Ammon's horn (tissue), 1 donor: ENCODE measurements around the gene ANKRD33B.
"Not testable (repeated sequence)": the region's sequence is repeated elsewhere in the genome, so short reads cannot be mapped to it uniquely, and the experiment has no call there.

Experiments used
- DNase-seq: peaks from one replicate; pipeline ENCODE4 v3.0.0-alpha.2; 2016; ENCODE audit warnings: low spot score

Gene ANKRD33B

GRCh38 chr5:10636363-10637142 lies 72.7 kb downstream of the ANKRD33B start:
- DNase-seq: no peak

DNA sequence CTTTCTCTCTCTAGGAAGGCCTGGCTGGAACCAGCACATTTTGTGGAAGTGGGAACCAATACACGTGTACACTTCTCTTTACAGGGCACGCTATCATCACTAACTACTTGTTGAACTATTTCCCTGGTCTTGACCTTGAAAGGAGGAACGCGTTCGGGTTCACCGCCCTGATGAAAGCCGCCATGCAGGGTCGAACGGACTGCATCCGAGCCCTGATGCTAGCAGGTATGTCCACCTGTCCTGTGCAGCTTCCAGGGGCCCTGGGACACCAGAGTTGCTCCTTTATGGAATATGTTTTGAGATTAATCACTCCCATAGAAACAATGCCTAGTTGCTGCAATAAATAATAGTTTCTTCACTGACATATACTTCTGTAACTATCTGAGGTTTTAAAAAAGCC lies 74.1 kb downstream of the ANKRD33B start:
- no peak for DNase-seq

DNA sequence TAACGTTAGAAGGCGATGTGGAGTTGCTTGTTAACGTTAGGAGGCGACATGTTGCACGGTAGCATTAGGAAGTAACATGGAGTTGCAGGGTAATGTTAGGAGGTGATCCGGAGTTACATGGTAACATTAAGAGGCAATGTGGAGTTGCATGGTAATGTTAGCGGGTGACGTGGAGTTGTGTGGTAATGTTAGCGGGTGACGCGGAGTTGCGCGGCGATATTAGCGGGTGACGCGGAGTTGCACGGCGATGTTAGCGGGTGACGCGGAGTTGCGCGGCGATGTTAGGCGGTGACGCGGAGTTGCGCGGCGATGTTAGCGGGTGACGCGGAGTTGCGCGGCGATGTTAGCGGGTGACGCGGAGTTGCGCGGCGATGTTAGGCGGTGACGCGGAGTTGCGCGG lies 74.9 kb downstream of the ANKRD33B start:
- not testable (repeated sequence) for DNase-seq

DNA sequence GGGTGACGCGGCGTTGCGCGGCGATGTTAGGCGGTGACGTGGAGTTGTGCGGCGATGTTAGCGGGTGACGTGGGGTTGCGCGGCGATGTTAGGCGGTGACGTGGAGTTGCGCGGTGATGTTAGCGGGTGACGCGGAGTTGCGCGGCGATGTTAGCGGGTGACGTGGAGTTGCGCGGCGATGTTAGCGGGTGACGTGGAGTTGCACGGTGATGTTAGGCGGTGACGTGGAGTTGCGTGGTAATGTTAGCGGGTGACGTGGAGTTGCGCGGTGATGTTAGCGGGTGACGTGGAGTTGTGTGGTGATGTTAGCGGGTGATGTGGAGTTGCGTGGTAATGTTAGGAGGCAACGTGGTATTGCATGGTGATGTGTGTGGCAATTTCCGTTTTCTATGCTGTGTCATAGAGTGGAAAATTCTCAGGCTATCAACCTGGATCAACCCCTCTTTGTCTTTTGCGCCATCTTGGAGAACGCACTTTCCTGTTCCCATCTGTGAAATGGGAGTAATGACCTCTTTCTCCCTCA lies 76.0 kb downstream of the ANKRD33B start:
- no peak for DNase-seq

- no peak for DNase-seq
Observed at GRCh38 chr5:10642367-10642766, 78.5 kb downstream of the ANKRD33B start.

DNA sequence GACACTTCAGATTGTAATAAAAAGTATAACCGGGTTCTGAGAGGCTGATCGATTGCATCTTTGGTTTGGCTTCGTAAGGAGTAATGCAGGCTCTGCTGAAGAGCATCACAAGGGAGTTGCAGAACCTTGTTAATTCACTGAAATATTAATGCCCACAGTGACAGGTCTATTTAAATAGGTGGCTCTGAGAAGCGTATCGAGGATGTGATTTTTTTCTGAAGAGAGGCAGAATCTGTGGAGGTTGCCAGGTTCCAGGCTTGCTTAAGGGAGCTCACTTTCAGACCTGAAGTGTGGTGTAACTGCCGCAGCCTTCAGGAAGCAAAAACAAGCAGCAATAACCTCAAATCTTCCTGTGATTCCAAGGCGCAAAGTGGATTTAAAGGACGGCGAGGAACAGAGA lies 80.3 kb downstream of the ANKRD33B start:
- DNase-seq: no peak

DNA sequence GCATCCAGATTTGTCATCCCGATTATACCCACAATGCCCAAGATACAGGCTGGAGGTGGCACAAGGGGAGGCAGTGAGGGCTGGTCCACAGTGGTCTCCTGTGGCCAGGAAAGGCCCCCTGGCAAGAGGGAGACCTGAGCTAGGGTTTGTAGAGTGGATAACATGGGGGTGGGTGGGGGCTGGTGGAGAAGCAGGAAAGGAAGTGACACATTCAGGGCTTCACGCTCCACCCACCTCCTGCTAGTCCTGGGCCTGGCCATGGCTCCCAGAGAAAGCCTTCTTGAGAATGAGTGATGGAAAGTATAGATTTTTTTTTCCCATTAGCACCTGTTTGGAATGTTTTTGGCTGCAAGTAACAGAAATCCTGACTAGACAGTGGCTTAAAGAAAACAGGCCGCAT lies 81.3 kb downstream of the ANKRD33B start:
- no peak for DNase-seq

DNA sequence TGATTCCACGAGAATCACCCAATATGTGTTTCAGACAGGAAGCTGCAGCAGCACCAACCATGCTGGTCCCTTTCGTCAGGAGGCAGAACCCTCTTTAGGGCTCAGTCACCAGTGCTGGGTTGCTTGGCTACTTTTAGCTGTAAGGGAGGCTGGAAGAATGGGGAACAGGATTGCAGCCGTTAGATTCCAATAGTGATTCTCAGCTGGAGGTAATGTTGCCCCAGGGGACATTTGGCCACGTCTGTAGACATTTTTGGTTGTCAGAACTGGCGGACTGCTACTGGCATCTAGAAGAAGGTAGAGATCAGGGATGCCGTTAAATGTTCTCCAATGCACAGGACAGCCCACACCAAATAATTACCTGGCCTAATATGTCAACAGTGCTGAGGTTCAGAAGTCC lies 81.8 kb downstream of the ANKRD33B start:
- DNase-seq: no peak

DNA sequence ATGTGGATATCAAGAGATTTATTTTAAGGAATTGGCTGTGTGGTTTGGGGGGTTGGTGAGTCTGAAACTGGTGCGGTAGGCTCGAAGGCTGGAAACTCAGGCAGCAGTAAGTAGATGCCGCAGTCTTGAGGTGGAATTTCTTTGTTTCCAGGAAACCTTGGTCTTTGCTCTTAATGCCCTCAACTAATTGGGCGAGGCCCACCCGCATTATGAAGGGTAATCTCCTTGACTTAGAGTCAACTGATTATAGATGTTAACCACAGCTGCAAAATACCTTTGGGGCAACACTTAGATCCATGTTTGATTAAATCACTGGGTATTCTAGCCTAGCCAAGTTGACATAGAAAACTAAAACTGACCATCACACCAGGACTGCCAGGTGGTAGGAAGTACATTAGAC lies 83.8 kb downstream of the ANKRD33B start:
- no peak for DNase-seq

DNA sequence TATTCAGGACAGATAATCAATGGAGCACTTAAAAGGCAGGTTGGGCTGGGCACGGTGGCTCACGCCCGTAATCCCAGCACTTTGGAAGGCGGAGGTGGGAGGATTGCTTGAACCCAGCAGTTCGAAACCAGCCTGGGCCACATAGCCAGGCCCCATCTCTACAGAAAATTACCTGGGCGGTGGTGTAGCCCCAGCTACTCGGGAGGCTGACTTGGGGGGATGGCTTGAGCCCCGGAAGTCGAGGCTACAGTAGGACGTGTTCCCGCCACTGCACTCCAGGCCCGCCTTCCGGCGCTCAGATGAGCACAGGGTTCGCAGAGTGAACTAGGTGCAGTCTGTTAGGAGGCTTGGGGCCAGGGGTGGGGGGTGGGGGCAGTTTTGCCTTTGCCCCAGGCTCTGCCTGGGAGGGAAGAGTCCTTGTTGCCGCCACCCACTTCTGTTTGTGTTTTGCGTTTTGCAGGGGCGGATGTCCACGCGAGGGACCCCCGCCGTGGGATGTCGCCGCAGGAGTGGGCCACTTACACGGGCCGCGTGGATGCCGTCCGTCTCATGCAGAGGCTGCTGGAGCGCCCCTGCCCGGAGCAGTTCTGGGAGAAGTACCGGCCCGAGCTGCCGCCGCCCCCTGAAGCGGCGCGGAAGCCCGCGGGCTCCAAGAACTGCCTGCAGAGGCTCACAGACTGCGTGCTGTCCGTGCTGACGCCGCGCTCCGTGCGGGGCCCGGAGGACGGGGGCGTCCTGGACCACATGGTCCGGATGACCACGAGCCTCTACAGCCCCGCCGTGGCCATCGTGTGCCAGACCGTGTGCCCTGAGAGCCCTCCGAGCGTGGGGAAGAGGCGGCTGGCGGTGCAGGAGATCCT lies 85.2 kb downstream of the ANKRD33B start:
- no peak for DNase-seq

DNA sequence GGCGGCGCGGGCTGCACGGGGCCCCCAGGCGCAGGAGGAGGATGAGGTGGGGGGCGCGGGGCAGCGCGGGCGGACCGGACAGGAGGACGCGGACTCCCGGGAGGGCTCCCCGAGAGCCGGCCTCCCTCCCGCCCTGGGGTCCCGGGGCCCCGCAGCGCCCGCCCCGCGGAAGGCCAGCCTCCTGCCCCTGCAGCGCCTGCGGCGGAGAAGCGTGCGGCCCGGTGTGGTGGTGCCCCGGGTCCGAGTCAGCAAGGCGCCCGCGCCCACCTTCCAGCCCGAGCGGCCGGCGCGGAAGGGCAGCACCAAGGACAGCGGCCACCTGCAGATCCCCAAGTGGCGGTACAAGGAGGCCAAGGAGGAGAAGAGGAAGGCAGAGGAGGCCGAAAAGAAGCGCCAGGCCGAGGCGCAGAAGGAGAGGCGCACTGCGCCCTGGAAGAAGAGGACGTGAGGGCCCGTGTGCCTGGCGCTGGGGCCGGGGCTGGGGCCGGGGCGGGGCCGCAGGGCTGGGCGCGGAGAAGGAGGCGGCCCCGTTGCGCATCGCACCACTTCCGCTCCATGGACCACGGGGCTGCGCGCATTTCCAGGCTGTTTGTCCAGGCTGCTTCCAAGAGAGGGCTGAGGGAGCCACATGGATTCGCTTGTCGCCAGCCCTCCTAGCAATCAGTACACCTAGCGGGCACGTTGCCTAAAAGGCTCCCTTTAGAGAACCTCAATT lies 86.0 kb downstream of the ANKRD33B start:
- no peak for DNase-seq

DNA sequence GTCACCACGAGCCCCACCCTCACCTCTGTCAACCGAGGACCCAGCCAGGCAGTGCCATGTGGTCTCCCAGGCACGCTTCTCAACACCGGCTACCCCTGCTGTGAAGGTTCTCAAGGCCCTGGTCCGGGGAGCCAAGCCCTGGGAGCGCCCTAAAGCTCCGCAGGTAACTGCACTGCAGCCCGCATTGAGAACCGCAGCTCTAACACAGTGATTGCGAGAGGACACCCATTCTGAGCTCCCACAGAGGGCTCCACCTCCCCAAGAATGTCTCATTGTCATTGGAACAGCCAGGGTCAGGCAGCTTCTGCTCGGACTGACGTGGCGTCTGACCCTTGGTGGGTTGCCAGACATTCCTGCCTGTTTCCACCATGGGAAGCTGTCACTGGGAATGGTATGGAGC lies 88.3 kb downstream of the ANKRD33B start:
- no peak for DNase-seq

DNA sequence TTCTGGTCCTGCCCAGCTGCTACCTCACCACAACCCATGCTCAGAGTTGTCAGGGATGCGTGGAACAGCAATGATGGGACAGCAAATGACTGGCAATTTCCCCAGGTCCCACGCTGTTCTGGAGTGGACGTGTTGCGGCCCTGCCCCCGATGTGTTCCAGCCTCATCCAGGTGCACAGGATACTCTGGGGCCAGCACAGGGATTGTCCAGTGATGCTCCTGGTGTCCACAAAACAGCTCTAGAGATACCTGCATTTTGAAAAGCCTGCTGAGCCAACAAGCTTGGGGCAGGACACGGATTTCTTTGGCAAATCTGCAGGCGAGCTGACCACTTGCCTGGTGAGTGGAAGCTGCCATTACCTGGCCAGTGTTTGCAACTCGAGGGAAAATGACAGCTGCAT lies 88.7 kb downstream of the ANKRD33B start:
- DNase-seq: no peak

GRCh38 chr5:10653043-10653442 lies 89.2 kb downstream of the ANKRD33B start:
- no peak for DNase-seq

GRCh38 chr5:10653751-10654400 lies 90.0 kb downstream of the ANKRD33B start:
- no peak for DNase-seq

- no peak for DNase-seq
Observed at GRCh38 chr5:10654566-10654965, 90.7 kb downstream of the ANKRD33B start.

- no peak for DNase-seq
Observed at GRCh38 chr5:10655161-10655971, 91.5 kb downstream of the ANKRD33B start.

DNA sequence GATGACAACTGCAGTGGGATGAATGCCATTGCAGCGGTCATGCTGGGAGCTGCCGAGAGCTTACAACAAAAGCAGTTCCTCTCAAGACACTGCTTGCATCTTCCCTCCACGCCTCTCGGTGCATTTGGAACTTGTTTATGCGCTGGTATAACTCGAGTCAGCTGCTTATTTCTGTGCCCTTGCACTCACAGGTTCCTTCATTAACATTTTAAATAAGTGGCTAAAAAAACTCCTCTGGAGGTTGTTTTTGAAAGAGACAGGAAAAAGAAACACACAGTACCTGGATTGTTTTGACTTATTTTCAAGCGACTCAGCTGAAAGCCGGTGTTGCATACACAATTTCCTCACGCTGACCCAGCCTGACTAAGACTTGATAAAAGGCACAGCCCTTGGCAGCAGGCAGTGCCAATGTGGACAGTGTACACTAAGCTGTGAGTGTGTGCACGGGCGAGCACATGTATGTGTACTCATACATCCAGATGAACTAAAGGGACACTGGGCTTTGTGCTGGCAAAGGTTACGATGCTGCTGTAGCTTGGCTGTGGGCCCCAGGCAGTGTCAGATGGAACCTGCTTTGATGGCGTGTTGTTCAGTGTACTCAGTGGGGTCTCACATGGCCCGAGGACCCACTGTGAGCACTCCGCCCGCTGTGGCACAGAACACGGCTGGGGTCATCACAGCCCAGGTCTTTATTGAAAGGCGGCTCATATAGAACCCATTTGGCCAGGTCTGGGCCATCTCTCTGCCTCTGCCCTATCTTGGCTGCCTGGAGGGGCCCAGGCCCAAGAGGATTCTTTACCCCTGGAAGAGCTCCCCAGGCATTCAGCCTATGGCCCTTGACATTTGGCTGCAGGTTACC lies 92.3 kb downstream of the ANKRD33B start:
- no peak for DNase-seq

- no peak for DNase-seq
Observed at GRCh38 chr5:10658265-10658664, 94.4 kb downstream of the ANKRD33B start.

DNA sequence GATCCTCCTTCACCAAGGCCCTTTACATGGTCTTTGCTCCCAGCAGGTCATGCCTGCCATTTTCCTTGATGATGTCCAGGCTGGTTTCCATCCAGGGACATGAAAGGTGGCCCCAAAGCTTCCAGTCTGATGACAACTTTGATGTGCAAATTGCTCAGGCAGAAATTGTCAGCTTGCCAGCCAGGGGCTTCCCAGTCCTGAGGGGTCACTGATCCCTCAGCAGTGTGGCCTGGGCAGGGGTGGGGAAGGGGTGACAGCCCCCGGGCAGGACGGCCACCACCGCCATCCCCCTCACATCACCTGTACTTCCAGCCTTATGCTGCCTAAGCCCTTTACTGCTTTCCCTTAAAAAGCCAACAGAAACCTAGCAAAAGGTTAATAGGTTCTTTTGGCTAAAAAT lies 96.3 kb downstream of the ANKRD33B start:
- no peak for DNase-seq
